ENCODE data around the gene GRM2. TPM values are rescaled to one million over a fixed set of nuclear protein-coding genes. Genes with fewer than 3 reads are reported as not detected.

Gene GRM2
- total and polyA plus RNA-seq, 7 donors: under 0.01 to 1.3 (median 0.13) TPM; not detected in 3

- no peak for DNase-seq
- intact Hi-C loops (cut with DNase I): no loop called here
- Histone ChIP-seq H3K27me3 (no peaks in the 10 kb centered on the region), H3K4me1 (peaks cover 0 to 42% (median 25%) of the 10 kb centered on the region in 4 donors), H3K36me3 (peaks cover 0 to 42% (median 4%) of the 10 kb centered on the region in 4 donors), H3K27ac (no peak overlapping the region), H3K4me3 (no peak overlapping the region), H3K9me3 (no peaks in the 10 kb centered on the region)
- no peak for TF ChIP-seq POLR2A (IDR thresholded peaks at IDR 0.05)
- no peak for TF ChIP-seq CTCF (IDR thresholded peaks at IDR 0.05)
- no peak for TF ChIP-seq EP300 (IDR thresholded peaks at IDR 0.05)
- no peak for TF ChIP-seq POLR2AphosphoS5 (IDR thresholded peaks at IDR 0.05)
- WGBS, 2 donors: 91 to 94% methylated on average over 3 of the region's 3 CpGs
These were observed 30.7 kb upstream of the GRM2 start for GRCh38 chr3:51676102-51676640.

GRCh38 chr3:51677358-51677757 lies 29.5 kb upstream of the GRM2 start:
- 93 to 96% methylated on average over 3 of the region's 3 CpGs for WGBS, 2 donors
- peak; percentile 25 for DNase-seq
- H3K36me3 ChIP-seq: peaks cover 0 to 42% (median 4%) of the 10 kb centered on the region in 4 donors
- peaks cover 0 to 48% (median 30%) of the 10 kb centered on the region in 4 donors for H3K4me1 ChIP-seq
- no peak overlapping the region for H3K4me3 ChIP-seq
- H3K27me3 ChIP-seq: no peaks in the 10 kb centered on the region
- no peak overlapping the region for H3K27ac ChIP-seq
- TF ChIP-seq POLR2A (IDR thresholded peaks at IDR 0.05) (no peak), CTCF (IDR thresholded peaks at IDR 0.05) (no peak), EP300 (IDR thresholded peaks at IDR 0.05) (no peak), POLR2AphosphoS5 (IDR thresholded peaks at IDR 0.05) (no peak)
- H3K9me3 ChIP-seq: no peaks in the 10 kb centered on the region
- intact Hi-C loops (cut with DNase I): no loop called here

- Histone ChIP-seq H3K36me3 (peaks cover 0 to 42% (median 4%) of the 10 kb centered on the region in 4 donors), H3K4me1 (peaks cover 0 to 41% (median 27%) of the 10 kb centered on the region in 4 donors), H3K9me3 (no peaks in the 10 kb centered on the region), H3K4me3 (no peak overlapping the region), H3K27me3 (no peaks in the 10 kb centered on the region), H3K27ac (no peak overlapping the region)
- DNase-seq: no peak
- intact Hi-C loops (cut with DNase I): no loop called here
- TF ChIP-seq EP300 (IDR thresholded peaks at IDR 0.05) (no peak), POLR2A (IDR thresholded peaks at IDR 0.05) (no peak), POLR2AphosphoS5 (IDR thresholded peaks at IDR 0.05) (no peak), CTCF (IDR thresholded peaks at IDR 0.05) (no peak)
- 97 to 100% methylated on average over 1 of the region's 1 CpG for WGBS, 2 donors
These were observed 28.7 kb upstream of the GRM2 start for GRCh38 chr3:51678186-51678585.

- DNase-seq: no peak
- Histone ChIP-seq H3K27me3 (no peaks in the 10 kb centered on the region), H3K36me3 (peaks cover 0 to 42% (median 4%) of the 10 kb centered on the region in 4 donors), H3K4me3 (no peak overlapping the region), H3K27ac (no peak overlapping the region), H3K9me3 (no peaks in the 10 kb centered on the region), H3K4me1 (peaks cover 0 to 36% (median 25%) of the 10 kb centered on the region in 4 donors)
- intact Hi-C loops (cut with DNase I): no loop called here
- 82 to 85% methylated on average over 2 of the region's 2 CpGs for WGBS, 2 donors
- TF ChIP-seq CTCF (IDR thresholded peaks at IDR 0.05) (no peak), POLR2AphosphoS5 (IDR thresholded peaks at IDR 0.05) (no peak), EP300 (IDR thresholded peaks at IDR 0.05) (no peak), POLR2A (IDR thresholded peaks at IDR 0.05) (no peak)
These were observed 28.2 kb upstream of the GRM2 start for GRCh38 chr3:51678641-51679040.

- Histone ChIP-seq H3K27ac (no peak overlapping the region), H3K4me3 (no peak overlapping the region), H3K9me3 (no peaks in the 10 kb centered on the region), H3K36me3 (peaks cover 0 to 45% (median 7%) of the 10 kb centered on the region in 4 donors), H3K27me3 (no peaks in the 10 kb centered on the region), H3K4me1 (peaks cover 0 to 30% (median 21%) of the 10 kb centered on the region in 4 donors)
- WGBS, 2 donors: 96 to 97% methylated on average over 4 of the region's 4 CpGs
- intact Hi-C loops (cut with DNase I): no loop called here
- no peak for TF ChIP-seq EP300 (IDR thresholded peaks at IDR 0.05)
- TF ChIP-seq POLR2AphosphoS5 (IDR thresholded peaks at IDR 0.05): no peak
- no peak for TF ChIP-seq CTCF (IDR thresholded peaks at IDR 0.05)
- no peak for TF ChIP-seq POLR2A (IDR thresholded peaks at IDR 0.05)
- no peak for DNase-seq
These were observed 27.6 kb upstream of the GRM2 start for GRCh38 chr3:51679318-51679717.
